Posterior cingulate gyrus (tissue), 11 donors: ENCODE measurements around the gene LRRC17.
"Not testable (repeated sequence)": the region's sequence is repeated elsewhere in the genome, so short reads cannot be mapped to it uniquely, and the experiment has no call there.

Source experiments
- DNase-seq, 10 donors: peaks; one replicate each; pipeline versions ENCODE4 v3.0.0 to v3.0.0-alpha.2; 2020 to 2021; ENCODE audit warnings: mixed read lengths in 3 of 10
- intact Hi-C: fragments of 100-400 bp; cut with DNase I; formaldehyde crosslinking; loops from one replicate; pipeline ENCODE4 v1.15.1; 2023

LRRC17 gene

GRCh38 chr7:102896585-102896984, 16.2 kb upstream of the LRRC17 start:
- intact Hi-C loops = no loop called here
- no peak for DNase-seq

- DNase-seq = no peak
- intact Hi-C loops = no loop called here
These were observed 15.6 kb upstream of the LRRC17 start for GRCh38 chr7:102897211-102897631.

GRCh38 chr7:102897856-102898531, 14.8 kb upstream of the LRRC17 start:
- no peak for DNase-seq

GRCh38 chr7:102898532-102898859, 14.3 kb upstream of the LRRC17 start:
- intact Hi-C loops = no loop called here
- DNase-seq = no peak

More at GRCh38 chr7:102897856-102898531, 14.8 kb upstream of the LRRC17 start:
- intact Hi-C loops = no loop called here

- intact Hi-C loops, DNase-seq: not testable (repeated sequence)
These were observed 10.7 kb upstream of the LRRC17 start for GRCh38 chr7:102902052-102902451.

GRCh38 chr7:102903576-102903975, 9.2 kb upstream of the LRRC17 start:
- intact Hi-C loops, DNase-seq: not testable (repeated sequence)

- intact Hi-C loops = no loop called here
- no peak for DNase-seq
These were observed 4.1 kb upstream of the LRRC17 start for GRCh38 chr7:102908676-102909075.

- no peak for DNase-seq
- intact Hi-C loops = no loop called here
These were observed 1.0 kb downstream of the LRRC17 start for GRCh38 chr7:102913826-102914225.

GRCh38 chr7:102914585-102914984, 1.8 kb downstream of the LRRC17 start:
- DNase-seq = no peak
- intact Hi-C loops = no loop called here

- no peak for DNase-seq
- intact Hi-C loops = no loop called here
These were observed 3.6 kb downstream of the LRRC17 start for GRCh38 chr7:102916426-102916825.

- intact Hi-C loops = no loop called here
- no peak for DNase-seq
These were observed 4.1 kb downstream of the LRRC17 start for GRCh38 chr7:102916881-102917280.

GRCh38 chr7:102917436-102918353, 4.9 kb downstream of the LRRC17 start:
- no peak for DNase-seq
- intact Hi-C loops = no loop called here

- intact Hi-C loops = no loop called here
- no peak for DNase-seq
These were observed 6.0 kb downstream of the LRRC17 start for GRCh38 chr7:102918845-102919244.

GRCh38 chr7:102925976-102926782, 13.4 kb downstream of the LRRC17 start:
- no peak for DNase-seq
- intact Hi-C loops = no loop called here

GRCh38 chr7:102926783-102927140, 14.0 kb downstream of the LRRC17 start:
- intact Hi-C loops = no loop called here
- no peak for DNase-seq

- DNase-seq = no peak
- intact Hi-C loops = no loop called here
These were observed 14.6 kb downstream of the LRRC17 start for GRCh38 chr7:102927312-102927933.

- no peak for DNase-seq
- intact Hi-C loops = no loop called here
These were observed 19.0 kb downstream of the LRRC17 start for GRCh38 chr7:102931757-102932156.

GRCh38 chr7:102933763-102934162, 21.0 kb downstream of the LRRC17 start:
- DNase-seq = peak in 6 of 10 donors; percentile 4 to 85 (median 30)
- intact Hi-C loops = no loop called here

- intact Hi-C loops = no loop called here
These were observed 21.4 kb downstream of the LRRC17 start for GRCh38 chr7:102934239-102934638.

GRCh38 chr7:102934701-102935100, 21.9 kb downstream of the LRRC17 start:
- intact Hi-C loops = no loop called here
- DNase-seq = no peak

More at GRCh38 chr7:102934239-102934638, 21.4 kb downstream of the LRRC17 start:
- DNase-seq = no peak
